Fibroblast of lung (primary cell): Measurements from ENCODE around the gene CACNB2.

Source experiments
- EZH2 ChIP-seq: IDR thresholded peaks from 2 replicates; pipeline ENCODE4 v1.5.1; 2012; ENCODE audit warnings: low read length, control low read depth, mild to moderate bottlenecking; ENCODE audit errors: missing control alignments
- TF ChIP-seq, protein P1 (sequence below), 2 donors: IDR thresholded peaks in 1 of 2; conservative IDR thresholded peaks in 1 of 2; 1 replicate in 1 of 2; 2 replicates in 1 of 2; pipeline ENCODE4 v1.5.1; 2011 to 2012; ENCODE audit warnings: low read length in 2 of 2, control low read depth in 1 of 2, inconsistent platforms in 1 of 2, low read depth in 1 of 2, mild to moderate bottlenecking in 1 of 2

DNA sequence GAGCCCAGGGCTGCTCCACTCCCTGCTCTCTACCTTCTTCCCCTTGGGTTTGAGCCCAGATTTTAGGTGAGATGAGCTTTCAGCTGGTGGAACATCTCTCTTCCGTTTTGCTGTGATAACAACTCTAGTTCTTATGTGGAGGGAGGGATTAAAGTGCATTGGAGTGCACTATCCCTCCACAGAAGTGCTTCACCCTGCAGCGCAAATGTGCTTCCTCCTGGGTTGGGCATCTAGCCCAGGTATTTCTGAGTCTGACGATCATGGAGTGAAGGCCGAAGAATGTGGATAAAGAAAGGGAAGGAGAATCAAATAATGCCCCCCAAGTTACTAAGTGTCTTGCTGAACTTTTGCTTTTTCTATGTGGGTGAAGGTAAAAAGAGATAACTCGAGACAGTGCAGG is 157.4 kb downstream of the CACNB2 start:
- TF ChIP-seq, protein P1, sequence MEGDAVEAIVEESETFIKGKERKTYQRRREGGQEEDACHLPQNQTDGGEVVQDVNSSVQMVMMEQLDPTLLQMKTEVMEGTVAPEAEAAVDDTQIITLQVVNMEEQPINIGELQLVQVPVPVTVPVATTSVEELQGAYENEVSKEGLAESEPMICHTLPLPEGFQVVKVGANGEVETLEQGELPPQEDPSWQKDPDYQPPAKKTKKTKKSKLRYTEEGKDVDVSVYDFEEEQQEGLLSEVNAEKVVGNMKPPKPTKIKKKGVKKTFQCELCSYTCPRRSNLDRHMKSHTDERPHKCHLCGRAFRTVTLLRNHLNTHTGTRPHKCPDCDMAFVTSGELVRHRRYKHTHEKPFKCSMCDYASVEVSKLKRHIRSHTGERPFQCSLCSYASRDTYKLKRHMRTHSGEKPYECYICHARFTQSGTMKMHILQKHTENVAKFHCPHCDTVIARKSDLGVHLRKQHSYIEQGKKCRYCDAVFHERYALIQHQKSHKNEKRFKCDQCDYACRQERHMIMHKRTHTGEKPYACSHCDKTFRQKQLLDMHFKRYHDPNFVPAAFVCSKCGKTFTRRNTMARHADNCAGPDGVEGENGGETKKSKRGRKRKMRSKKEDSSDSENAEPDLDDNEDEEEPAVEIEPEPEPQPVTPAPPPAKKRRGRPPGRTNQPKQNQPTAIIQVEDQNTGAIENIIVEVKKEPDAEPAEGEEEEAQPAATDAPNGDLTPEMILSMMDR (conservative IDR thresholded peaks at IDR 0.05 in 1 of 2, IDR thresholded peaks at IDR 0.05 in 1 of 2; ENCODE audit: low read depth in 1 of 2, low read length in 2 of 2), result no peak
- TF ChIP-seq EZH2, result no peak
